IgD-negative memory B cell (primary cell): ENCODE results near the gene MIA2. TPM values are rescaled to one million over a fixed set of nuclear protein-coding genes. Genes with fewer than 3 reads are reported as not detected.
"Not testable (repeated sequence)": the region's sequence is repeated elsewhere in the genome, so short reads cannot be mapped to it uniquely, and the experiment has no call there.

Source experiments
- H3K27ac Mint-ChIP-seq, 3 donors: one replicate each; pipeline ENCODE4 v1.8.0; 2020 to 2022; ENCODE audit warnings: mild to moderate bottlenecking in 3 of 3, mixed read lengths in 3 of 3, moderate library complexity in 1 of 3
- H3K27me3 Mint-ChIP-seq: one replicate; pipeline ENCODE4 v1.8.0; 2021; ENCODE audit warnings: mixed read lengths
- H3K36me3 Mint-ChIP-seq: one replicate; pipeline ENCODE4 v1.8.0; 2020; ENCODE audit warnings: mild to moderate bottlenecking, mixed read lengths
- H3K4me1 Mint-ChIP-seq, 3 donors: one replicate each; pipeline ENCODE4 v1.8.0; 2020 to 2022; ENCODE audit warnings: mixed read lengths in 3 of 3, mild to moderate bottlenecking in 1 of 3
- H3K4me3 Mint-ChIP-seq, 4 donors: one replicate each; pipeline ENCODE4 v1.8.0; 2020 to 2022; ENCODE audit warnings: mild to moderate bottlenecking in 4 of 4, mixed read lengths in 4 of 4, moderate library complexity in 3 of 4
- H3K9me3 Mint-ChIP-seq, 3 donors: one replicate each; pipeline ENCODE4 v1.8.0; 2020 to 2021; ENCODE audit warnings: mixed read lengths in 3 of 3, mild to moderate bottlenecking in 1 of 3
- polyA plus RNA-seq: library from polyadenylated mRNA; unstranded; fragments of 300-500 nt; fragmentation: Illumina TruSeq; gene quantifications from one replicate; pipeline ENCODE4 v1.2.3, GENCODE V29; 2021

Gene MIA2
- polyA plus RNA-seq, 1 donor from 2014 or later: 24.8 TPM

DNA sequence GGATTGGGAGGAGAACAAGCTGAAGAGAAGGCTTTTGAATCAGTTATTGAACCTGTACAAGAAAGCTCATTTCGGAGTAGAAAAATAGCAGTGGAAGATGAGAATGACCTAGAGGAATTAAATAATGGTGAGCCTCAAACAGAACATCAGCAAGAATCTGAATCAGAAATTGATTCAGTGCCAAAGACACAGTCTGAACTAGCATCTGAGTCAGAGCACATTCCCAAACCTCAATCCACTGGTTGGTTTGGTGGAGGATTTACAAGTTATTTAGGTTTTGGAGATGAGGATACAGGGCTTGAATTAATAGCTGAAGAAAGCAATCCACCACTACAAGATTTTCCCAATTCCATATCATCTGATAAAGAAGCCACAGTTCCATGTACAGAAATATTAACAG lies 13.5 kb downstream of the MIA2 start:
- Mint-ChIP-seq H3K9me3 (no peaks in the 10 kb centered on the region), H3K4me1 (no peaks in the 10 kb centered on the region), H3K36me3 (peaks cover 1% of the 10 kb centered on the region), H3K27me3 (peaks cover 1% of the 10 kb centered on the region), H3K27ac (no peak overlapping the region), H3K4me3 (no peak overlapping the region)

GRCh38 chr14:39251547-39251946 lies 17.8 kb downstream of the MIA2 start:
- no peak overlapping the region for H3K4me3 Mint-ChIP-seq

DNA sequence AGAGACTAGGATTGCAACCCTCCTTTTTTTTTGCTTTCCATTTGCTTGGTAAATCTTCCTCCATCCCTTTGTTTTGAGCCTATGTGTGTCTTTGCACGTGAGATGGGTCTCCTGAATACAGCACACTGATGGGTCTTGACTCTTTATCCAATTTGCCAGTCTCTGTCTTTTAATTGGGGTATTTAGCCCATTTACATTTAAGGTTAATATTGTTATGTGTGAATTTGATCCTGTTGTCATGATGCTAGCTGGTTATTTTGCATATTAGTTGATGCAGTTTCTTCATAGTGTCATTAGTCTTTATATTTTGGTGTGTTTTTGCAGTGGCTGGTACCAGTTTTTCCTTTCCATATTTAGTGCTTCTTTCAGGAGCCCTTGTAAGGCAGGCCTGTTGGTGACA lies 23.7 kb downstream of the MIA2 start:
- H3K27me3 Mint-ChIP-seq, H3K36me3 Mint-ChIP-seq, H3K27ac Mint-ChIP-seq, H3K4me1 Mint-ChIP-seq, H3K4me3 Mint-ChIP-seq: not testable (repeated sequence)
- peaks cover 0 to 10% (median 4%) of the 10 kb centered on the region in 3 donors for H3K9me3 Mint-ChIP-seq

More at GRCh38 chr14:39251547-39251946, 17.8 kb downstream of the MIA2 start:
- Mint-ChIP-seq H3K9me3 (peaks cover 0 to 2% (median 0%) of the 10 kb centered on the region in 3 donors), H3K36me3 (peaks cover 1% of the 10 kb centered on the region), H3K4me1 (no peaks in the 10 kb centered on the region), H3K27ac (no peak overlapping the region), H3K27me3 (no peaks in the 10 kb centered on the region)

GRCh38 chr14:39258782-39259545 lies 25.2 kb downstream of the MIA2 start:
- H3K27ac Mint-ChIP-seq: no peak overlapping the region
- H3K9me3 Mint-ChIP-seq: peaks cover 0 to 8% (median 4%) of the 10 kb centered on the region in 3 donors
- no peaks in the 10 kb centered on the region for H3K27me3 Mint-ChIP-seq
- no peaks in the 10 kb centered on the region for H3K36me3 Mint-ChIP-seq
- H3K4me3 Mint-ChIP-seq: no peak overlapping the region
- no peaks in the 10 kb centered on the region for H3K4me1 Mint-ChIP-seq

DNA sequence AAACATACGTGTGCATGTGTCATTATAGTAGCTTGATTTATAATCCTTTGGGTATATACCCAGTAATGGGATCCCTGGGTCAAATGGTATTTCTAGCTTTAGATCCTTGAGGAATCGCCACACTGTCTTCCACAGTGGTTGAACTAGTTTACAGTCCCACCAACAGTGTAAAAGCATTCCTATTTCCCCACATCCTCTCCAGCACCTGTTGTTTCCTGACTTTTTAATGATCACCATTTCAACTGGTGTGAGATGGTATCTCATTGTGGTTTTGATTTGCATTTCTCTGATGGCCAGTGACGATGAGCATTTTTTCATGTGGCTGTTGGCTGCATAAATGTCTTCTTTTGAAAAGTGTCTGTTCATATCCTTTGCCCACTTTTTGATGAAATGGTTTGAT lies 26.4 kb downstream of the MIA2 start:
- not testable (repeated sequence) for H3K4me1 Mint-ChIP-seq, H3K9me3 Mint-ChIP-seq, H3K27ac Mint-ChIP-seq, H3K27me3 Mint-ChIP-seq, H3K4me3 Mint-ChIP-seq, H3K36me3 Mint-ChIP-seq

DNA sequence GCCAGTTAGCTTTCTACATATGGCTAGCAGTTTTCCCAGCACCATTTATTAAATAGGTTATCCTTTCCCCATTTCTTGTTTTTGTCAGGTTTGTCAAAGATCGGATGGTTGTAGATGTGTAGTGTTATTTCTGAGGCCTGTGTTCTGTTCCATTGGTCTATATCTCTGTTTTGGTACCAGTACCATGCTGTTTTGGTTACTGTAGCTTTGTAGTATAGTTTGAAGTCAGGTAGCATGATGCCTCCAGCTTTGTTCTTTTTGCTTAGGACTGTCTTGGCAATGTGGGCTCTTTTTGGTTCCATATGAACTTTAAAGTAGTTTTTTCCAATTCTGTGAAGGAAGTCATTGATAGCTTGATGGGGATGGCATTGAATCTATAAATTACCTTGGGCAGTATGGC lies 28.5 kb downstream of the MIA2 start:
- H3K27ac Mint-ChIP-seq, H3K36me3 Mint-ChIP-seq, H3K27me3 Mint-ChIP-seq, H3K9me3 Mint-ChIP-seq, H3K4me3 Mint-ChIP-seq, H3K4me1 Mint-ChIP-seq: not testable (repeated sequence)

DNA sequence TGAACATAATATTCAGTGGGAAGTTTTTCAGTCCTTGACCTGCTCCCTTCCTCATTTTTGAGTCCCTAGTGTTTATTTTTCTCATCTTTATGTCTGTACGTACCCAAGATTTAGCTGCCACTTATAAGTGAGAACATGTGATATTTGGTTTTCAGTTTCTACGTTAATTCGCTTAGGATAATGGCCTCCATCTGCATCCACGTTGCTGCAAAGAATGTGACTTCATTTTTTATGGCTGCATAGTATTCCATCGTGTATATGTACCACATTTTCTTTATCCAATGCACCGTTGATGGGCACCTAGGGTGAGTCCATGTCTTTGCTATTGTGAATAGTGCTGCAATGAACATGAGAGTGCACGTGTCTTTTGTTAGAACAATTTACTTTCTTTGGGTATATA lies 30.3 kb downstream of the MIA2 start:
- H3K27me3 Mint-ChIP-seq: no peaks in the 10 kb centered on the region
- peaks cover 0 to 2% (median 0%) of the 10 kb centered on the region in 3 donors for H3K9me3 Mint-ChIP-seq
- H3K4me1 Mint-ChIP-seq: peaks cover 17 to 22% (median 19%) of the 10 kb centered on the region in 3 donors
- H3K27ac Mint-ChIP-seq: no peak overlapping the region
- no peaks in the 10 kb centered on the region for H3K36me3 Mint-ChIP-seq
- no peak overlapping the region for H3K4me3 Mint-ChIP-seq

DNA sequence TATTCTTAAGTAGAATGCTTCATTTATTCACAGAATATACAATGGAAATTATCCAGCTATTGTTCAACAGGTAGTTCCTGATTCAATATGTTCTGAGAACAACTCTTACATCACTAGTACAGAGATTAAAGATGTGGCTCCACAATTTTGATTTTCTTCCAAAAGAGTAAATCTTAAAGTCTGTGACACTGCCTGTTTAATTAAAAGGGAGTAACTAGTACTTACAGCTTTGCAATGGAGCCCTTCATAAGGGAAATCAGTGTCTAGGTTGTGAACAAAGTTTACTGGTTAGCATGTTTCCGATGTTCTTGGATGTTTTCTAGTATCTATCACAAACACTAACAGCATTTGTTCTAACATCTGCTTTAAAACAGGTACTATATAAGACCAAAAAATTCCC lies 30.8 kb downstream of the MIA2 start:
- H3K4me3 Mint-ChIP-seq: no peak overlapping the region
- H3K36me3 Mint-ChIP-seq: no peaks in the 10 kb centered on the region
- H3K4me1 Mint-ChIP-seq: peaks cover 22 to 26% (median 23%) of the 10 kb centered on the region in 3 donors
- H3K27ac Mint-ChIP-seq: no peak overlapping the region
- H3K27me3 Mint-ChIP-seq: no peaks in the 10 kb centered on the region
- peaks cover 0 to 2% (median 0%) of the 10 kb centered on the region in 3 donors for H3K9me3 Mint-ChIP-seq

DNA sequence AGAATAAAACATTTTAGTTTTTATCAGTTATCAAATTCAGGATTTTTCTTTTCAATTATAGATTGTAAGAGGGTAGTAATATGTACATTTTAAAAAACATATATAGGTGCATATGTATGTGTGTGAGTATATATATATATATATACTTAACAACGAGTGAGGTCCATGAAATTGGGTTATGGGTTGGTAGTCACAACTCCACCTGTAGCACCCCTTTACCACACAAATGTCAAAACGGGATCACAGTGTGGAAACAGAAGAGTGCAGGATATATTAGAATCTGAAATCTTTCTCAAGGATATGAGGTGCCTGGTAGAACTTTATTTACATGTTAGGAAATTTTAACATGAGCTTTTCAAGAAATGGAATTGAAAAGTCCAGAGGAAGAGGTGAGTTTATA lies 31.3 kb downstream of the MIA2 start:
- H3K36me3 Mint-ChIP-seq: peaks cover 3% of the 10 kb centered on the region
- no peaks in the 10 kb centered on the region for H3K27me3 Mint-ChIP-seq
- H3K9me3 Mint-ChIP-seq: peaks cover 0 to 2% (median 0%) of the 10 kb centered on the region in 3 donors
- H3K27ac Mint-ChIP-seq: peak overlapping the region in 1 of 3 donors; percentile 98
- H3K4me3 Mint-ChIP-seq: peak overlapping the region in 3 of 4 donors; percentile 35 to 97 (median 94)
- H3K4me1 Mint-ChIP-seq: peaks cover 26 to 29% (median 26%) of the 10 kb centered on the region in 3 donors

DNA sequence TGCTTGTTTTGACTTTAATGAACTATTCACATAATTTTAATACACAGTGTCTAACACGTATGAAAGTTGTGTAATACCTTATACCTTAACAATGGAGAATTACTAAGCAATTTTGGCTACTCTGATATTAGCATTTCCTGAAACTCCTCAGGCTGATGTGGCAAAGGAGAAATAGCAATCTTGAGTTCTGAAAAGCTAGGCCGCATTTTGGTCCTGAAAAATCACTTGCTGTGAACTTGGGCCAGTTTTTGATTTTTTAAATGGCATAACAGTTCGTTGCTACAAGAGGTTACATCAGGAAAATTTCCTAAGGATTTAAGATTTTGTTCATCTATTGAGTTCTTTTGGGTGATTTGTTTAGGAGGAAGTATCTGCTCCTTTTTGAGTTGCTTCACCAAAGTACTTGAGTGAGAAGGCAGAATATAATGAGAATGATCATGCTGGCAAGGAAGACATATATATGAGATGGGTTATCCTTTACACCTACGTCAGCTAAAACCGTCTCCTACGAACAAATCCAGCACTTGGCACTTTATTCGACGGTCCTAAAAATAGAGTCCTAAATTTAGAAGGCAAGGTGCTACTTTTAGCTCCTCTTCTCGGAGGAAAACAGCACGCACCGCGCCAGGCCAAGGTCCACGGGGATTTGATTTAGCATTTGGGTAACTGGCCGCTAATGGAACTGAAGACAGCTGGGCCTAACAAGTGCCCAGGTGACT lies 32.2 kb downstream of the MIA2 start:
- Mint-ChIP-seq H3K4me1 (peaks cover 30 to 32% (median 30%) of the 10 kb centered on the region in 3 donors), H3K36me3 (peaks cover 3% of the 10 kb centered on the region), H3K27me3 (no peaks in the 10 kb centered on the region), H3K27ac (peak overlapping the region; percentile 98 to 99 (median 98)), H3K9me3 (peaks cover 0 to 2% (median 0%) of the 10 kb centered on the region in 3 donors), H3K4me3 (peak overlapping the region; percentile 94 to 97 (median 96))

DNA sequence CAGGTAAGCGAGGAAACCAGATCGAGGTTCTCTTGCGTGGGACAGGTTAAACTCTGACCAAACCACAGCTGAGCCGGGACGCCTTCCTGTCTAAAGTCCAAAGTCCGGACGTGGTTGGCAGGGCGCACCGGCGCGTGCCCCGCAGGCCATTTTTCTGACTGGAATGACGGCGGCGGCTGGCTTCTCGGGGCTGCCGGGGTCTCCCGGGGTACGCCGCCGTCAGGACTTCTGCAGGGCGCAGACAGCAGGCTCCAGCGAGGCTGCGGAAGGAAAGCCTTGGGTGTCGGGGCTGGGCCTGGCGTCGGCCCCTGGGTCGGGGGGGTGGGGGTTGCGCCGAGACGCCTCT lies 32.8 kb downstream of the MIA2 start:
- Mint-ChIP-seq H3K27ac (peak overlapping the region; percentile 98 to 99 (median 98)), H3K4me3 (peak overlapping the region; percentile 94 to 97 (median 96)), H3K27me3 (no peaks in the 10 kb centered on the region), H3K36me3 (peaks cover 3% of the 10 kb centered on the region), H3K9me3 (peaks cover 0 to 2% (median 0%) of the 10 kb centered on the region in 3 donors), H3K4me1 (peaks cover 30 to 36% (median 31%) of the 10 kb centered on the region in 3 donors)

DNA sequence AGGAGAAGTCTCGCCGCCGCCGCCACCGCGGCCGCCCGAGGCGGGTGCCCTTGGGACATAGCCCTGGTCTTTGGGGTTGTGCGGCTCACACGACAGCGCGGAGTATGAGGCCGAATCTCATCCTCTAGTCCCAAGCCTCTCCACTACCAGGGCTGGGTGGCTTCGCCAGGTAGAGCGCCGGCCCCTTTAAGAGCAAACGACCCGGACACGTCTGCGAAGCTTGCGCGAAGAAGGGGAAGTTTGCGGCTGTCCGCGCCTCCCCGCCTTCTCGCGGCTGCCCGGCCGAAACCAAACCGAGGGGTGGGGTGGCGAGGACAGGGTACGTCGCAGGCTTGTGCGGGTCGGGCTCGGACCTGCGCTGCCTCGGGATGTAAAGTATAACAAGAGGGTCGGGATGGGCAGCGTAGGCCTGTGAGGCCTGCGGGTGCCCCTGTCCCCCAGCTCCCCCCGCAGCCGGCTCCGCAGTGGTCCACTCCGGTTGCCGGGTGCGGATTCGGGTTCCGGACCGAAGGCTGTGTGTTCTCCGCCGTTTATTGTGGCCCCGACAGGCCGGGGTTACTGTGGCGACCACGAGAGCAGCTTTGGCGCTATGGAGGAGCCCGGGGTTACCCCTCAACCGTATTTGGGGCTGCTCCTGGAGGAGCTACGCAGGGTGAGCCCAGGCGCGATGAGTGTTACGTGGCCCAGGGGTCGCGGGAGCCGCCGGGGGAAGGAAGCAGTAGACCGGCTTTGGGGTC lies 33.3 kb downstream of the MIA2 start:
- H3K36me3 Mint-ChIP-seq: peaks cover 3% of the 10 kb centered on the region

GRCh38 chr14:39267608-39268005 lies 33.9 kb downstream of the MIA2 start:
- Mint-ChIP-seq H3K27ac (peak overlapping the region; percentile 98 to 99 (median 98)), H3K4me1 (peaks cover 30 to 40% (median 36%) of the 10 kb centered on the region in 3 donors), H3K9me3 (no peaks in the 10 kb centered on the region), H3K27me3 (no peaks in the 10 kb centered on the region), H3K36me3 (peaks cover 3% of the 10 kb centered on the region), H3K4me3 (peak overlapping the region; percentile 94 to 97 (median 96))

More for the DNA sequence above, 33.3 kb downstream of the MIA2 start:
- Mint-ChIP-seq H3K9me3 (peaks cover 0 to 2% (median 0%) of the 10 kb centered on the region in 3 donors), H3K27me3 (no peaks in the 10 kb centered on the region), H3K27ac (peak overlapping the region; percentile 98 to 99 (median 98)), H3K4me1 (peaks cover 30 to 40% (median 33%) of the 10 kb centered on the region in 3 donors), H3K4me3 (peak overlapping the region; percentile 94 to 97 (median 96))

DNA sequence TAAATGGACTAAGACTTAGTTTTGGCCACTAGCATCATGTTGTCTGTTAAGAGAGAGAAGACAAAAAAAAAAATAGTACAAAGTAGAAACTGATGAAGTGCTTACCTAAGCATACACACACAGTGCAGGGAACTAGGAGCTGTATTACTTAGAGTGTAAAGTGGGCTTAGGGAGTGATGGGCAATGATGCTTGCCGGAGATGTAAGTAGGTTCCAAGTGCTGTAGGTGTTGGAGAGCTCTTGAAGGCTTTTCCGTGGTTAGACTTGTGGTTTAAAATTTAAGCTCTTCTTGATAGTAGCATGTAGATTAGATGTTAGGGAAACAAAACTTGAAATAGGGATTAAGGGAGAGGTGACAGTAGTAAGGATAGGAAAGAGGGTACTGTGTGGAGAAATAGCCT lies 34.7 kb downstream of the MIA2 start:
- Mint-ChIP-seq H3K27me3 (no peaks in the 10 kb centered on the region), H3K27ac (peak overlapping the region in 2 of 3 donors; percentile 98), H3K9me3 (no peaks in the 10 kb centered on the region), H3K4me1 (peaks cover 38 to 48% (median 44%) of the 10 kb centered on the region in 3 donors), H3K4me3 (peak overlapping the region; percentile 94 to 97 (median 96)), H3K36me3 (peaks cover 3% of the 10 kb centered on the region)

DNA sequence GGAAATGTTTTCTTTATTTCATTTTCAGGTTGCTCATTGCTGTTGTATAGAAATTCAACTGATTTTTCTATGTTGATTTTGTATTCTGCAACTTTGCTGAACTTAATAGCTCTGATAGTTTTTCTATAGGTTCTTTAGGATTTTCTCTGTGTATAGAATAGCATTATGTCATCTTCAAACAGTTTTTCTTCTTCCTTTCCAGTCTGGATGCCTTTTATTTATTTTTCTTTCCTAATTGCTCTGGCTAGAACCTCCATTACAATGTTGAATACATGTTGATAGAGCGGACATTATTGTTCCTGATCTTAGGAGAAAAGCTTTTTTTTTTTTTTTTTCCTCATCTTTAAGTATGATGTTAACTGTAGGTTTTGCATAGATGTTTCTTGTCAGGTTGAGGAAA lies 39.2 kb downstream of the MIA2 start:
- Mint-ChIP-seq H3K36me3 (peaks cover 7% of the 10 kb centered on the region), H3K4me1 (peaks cover 49 to 58% (median 50%) of the 10 kb centered on the region in 3 donors), H3K9me3 (no peaks in the 10 kb centered on the region)

More for the DNA sequence above, 39.2 kb downstream of the MIA2 start:
- H3K27ac Mint-ChIP-seq: peak overlapping the region in 2 of 3 donors; percentile 30 to 54
- peak overlapping the region in 3 of 4 donors; percentile 56 to 79 (median 75) for H3K4me3 Mint-ChIP-seq
- H3K27me3 Mint-ChIP-seq: no peaks in the 10 kb centered on the region
